Stimulated activated CD4-positive, alpha-beta T cell treated with anti-CD3 and anti-CD28 coated beads, Interleukin-15, amount 100 ng/mL, for 24 hours (primary cell): Measurements from ENCODE around the gene TMEM121B.
"Not testable (repeated sequence)": the region's sequence is repeated elsewhere in the genome, so short reads cannot be mapped to it uniquely, and the experiment has no call there.

Experiments used
- DNase-seq: peaks from one replicate; pipeline ENCODE4 v3.0.0-alpha.2; 2020

The TMEM121B gene

DNA sequence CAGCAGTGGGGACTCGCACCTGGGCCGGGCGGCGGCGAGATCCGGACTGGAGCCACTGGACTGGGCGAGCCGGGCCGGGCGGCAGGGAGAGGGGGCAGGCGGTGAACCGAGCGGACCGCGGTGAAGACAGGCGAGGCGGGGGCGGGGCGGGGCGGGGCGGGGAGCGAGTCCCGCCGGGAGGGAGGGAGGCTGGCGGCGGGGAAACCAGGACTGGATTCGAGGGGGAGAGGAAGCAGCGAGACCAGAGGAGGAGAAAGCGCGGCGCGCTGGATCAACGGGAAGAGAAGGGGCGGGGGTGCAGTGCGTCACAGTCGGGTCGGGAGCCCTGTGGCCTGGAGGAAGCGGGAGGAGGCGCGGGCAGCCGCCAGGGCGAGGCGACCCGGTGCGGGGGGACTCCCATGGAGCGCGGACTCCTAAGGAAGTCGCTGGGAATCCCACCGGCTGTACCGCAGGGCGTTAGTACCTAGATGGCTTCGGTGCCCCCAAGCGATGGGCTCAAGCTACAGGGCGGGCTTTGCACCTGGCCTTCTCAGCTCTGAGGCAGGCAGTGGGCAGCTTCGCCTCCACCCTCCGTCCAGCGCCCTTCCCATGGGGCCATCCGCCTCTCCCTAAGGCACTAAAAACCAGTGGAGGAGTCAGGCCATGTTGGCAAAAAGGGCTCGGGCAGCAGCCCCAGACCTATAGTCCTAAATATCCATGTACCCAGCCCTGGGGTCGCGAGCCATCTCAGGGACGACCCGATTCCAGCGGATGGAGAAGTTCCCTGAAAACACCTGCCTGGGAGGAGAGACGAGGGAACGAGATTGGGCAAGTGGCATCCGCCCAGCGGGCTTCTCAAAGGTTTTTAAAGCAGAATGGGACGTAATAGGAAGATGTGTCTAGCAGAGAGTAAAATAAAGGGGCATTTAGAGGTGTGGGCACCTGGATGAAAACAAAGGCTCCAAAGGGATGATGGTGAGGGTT lies at the start of gene TMEM121B:
TMEM121B (minus strand) TSS at position 128 of the 963 bp plus-strand sequence. CDS start 233 bp downstream, outside the sequence.
- DNase-seq = peak; percentile 58

- DNase-seq = no peak
Measured at GRCh38 chr22:17167486-17167885, 46.3 kb upstream of the TMEM121B start.

DNA sequence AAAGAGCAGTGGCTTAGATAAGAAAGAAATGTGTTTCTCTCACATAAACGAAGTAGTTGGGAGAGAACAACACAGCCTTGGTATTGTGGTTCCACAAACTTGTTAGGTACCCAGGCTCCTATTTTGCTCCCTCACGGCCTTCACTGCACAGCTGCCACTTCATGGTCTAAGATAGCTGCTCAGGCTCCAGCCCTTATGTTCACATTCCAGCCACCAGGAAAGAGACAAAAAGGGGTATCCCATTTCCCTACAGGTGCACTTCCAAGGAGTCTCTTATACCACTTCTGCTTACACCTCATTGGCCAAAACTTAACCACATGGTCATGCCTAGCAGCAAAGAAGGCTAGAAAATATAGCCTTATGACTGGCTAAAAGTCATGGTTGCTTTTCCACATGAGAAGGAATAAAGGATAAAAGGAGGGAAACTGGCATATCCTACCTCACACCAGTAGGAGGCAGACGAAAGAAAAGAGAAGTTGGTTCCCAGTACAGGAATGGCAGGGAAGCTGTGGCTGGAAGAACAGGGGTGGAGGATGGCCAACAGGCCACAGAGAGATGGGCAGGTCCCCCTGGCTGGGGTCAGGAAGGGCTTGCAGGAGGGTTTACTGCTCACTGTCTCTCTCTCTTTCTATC lies 43.3 kb upstream of the TMEM121B start:
- DNase-seq = no peak

GRCh38 chr22:17162731-17163130 lies 41.6 kb upstream of the TMEM121B start:
- DNase-seq = no peak

GRCh38 chr22:17161991-17162390 lies 40.8 kb upstream of the TMEM121B start:
- no peak for DNase-seq

- peak; percentile 85 for DNase-seq
Measured at GRCh38 chr22:17159504-17159951, 38.4 kb upstream of the TMEM121B start.

- peak; percentile 92 for DNase-seq
Measured at GRCh38 chr22:17158568-17159503, 37.7 kb upstream of the TMEM121B start, which contains the start of gene HDHD5. TSS of gene HDHD5 (minus strand) at chr22:17159277. CDS start at chr22:17159251, 26 bp downstream.

DNA sequence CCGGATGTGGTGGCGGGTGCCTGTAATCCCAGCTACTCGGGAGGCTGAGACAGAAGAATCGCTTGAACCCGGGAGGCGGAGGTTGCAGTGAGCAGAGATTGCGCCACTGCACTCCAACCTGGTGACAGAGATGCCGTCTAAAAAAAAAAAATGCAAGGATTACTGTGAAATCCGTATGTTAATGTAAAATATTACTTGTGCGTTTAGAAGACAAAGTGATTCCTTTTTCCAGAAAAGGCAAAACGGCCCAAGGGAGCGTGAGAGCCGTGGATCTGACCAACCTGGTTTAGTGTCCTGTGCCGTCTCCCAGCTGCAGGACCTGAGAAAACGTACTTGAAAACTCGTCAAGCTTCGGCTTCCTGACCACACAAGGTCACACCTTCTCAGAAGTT lies 37.0 kb upstream of the TMEM121B start:
- DNase-seq = no peak

GRCh38 chr22:17157714-17158113 lies 36.6 kb upstream of the TMEM121B start:
- no peak for DNase-seq

DNA sequence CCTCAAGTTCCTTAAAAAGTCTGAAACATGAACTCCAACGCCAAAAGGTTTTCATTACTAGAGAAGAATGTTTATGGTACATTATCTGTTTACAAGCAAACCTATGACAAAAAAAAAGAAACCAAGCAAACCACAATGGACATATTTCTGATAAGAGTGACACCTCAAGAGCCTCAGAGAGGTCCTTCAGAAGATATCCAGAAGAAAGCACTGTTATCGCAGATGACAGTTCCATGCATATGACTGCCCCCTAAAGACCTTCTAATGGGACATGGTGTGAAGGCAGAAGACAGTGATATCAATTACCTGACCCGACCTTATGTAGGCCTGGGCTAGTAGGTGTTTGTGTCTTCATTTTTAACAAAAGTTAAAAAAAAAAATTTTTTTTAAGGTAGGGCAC lies 34.8 kb upstream of the TMEM121B start:
- no peak for DNase-seq

DNA sequence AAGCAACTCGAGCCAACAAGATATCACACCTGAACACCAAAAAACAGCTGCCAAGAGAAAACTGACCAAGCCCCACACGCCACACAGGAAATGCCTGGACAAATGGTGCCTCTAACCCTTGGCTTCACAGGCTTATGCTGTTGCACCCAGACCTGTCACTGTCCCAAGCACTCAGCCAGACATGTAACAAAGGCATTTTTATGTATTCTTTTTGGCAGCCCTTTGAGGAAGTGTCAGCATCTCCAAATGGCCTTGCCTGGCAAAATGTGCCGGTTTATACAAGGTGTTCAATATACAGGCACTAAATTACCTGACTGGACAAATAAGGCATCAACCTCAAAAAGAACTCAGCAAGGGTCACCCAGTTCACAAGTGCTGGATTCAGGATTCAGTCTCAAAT lies 31.8 kb upstream of the TMEM121B start:
- no peak for DNase-seq

DNA sequence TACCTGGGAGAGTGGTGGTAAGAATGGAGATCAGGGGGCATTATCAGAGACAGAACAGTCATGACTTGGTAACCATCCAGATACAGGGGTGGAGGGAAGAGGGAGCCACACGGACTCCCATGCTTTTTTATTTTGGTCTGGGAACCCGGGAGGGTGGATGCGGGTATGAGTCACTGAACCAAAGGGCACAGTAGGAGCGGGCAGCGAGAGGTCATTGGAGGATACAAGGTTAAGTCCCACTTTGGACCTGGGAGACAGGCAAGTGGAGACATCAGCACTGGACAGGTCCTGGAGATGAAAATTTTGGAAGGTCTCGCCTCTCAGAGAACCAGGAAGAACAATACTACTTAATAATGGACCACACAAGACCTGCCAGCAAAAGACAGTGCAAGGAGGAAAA lies 31.2 kb upstream of the TMEM121B start:
- DNase-seq = no peak

DNA sequence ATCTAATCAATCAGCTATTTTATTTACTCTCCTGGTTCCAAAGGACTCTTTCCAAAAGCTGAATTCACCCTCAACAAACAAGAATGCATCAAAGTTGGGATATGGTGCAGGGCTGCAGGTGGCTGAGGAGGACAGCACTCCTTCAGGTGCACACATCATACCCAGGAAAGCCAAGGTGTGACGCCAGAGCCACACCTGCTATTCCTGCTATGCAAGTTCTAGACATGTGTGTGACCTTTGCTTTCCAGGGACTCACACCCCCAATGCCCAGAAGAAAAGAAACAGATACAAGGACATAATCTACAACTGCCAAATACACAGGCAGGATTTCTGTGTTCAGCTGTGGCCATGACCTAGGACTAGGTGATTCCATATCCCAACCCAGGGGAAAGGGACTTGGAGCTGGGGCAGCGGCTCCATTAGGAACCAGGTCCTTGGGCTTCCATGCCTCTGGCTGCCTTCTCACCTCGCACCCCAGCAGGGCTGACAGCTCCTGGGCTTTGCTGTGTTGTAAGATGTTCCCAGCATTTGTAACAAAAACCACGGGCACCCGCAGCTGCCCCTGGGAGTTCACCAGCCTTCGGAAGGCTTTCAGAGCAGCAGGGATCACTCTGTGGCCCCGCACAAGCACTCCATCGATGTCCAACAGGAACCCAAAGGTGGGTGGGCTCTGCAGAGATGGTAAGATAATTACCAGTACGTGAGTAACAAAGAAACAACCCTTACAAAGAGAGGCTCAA lies 28.1 kb upstream of the TMEM121B start:
- DNase-seq = no peak

DNA sequence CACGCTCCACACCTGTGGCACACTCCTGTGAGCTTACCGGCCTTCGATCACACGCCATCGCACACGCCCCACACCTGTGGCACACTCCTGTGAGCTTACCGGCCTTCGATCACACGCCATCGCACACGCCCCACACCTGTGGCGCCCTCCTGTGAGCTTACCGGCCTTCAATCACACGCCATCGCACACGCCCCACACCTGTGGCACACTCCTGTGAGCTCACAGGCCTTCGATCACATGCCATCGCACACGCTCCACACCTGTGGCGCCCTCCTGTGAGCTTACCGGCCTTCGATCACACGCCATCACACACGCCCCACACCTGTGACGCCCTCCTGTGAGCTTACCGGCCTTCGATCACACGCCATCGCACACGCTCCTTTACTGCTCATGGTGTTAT lies 26.3 kb upstream of the TMEM121B start:
- DNase-seq = not testable (repeated sequence)

GRCh38 chr22:17145021-17145680 lies 24.0 kb upstream of the TMEM121B start:
- DNase-seq = no peak

DNA sequence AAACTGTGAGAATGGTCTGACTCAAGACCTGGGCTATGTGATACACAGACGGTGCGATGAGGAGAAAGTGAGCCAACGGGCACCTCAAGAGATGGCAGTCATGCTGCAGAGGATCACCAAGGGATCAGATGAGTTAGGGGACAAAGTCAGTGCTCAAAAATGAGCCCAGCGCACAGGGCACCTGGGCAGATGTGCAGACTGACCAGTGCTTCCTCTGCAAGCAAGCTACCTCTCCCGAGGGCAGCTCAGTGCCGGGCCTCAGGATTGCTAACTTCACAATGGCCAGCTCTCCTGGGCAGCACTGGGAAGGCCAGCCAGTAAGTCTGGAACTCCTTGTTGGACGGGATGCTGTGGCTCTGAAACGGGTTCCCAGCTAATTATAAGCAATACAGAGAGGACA lies 22.7 kb upstream of the TMEM121B start:
- no peak for DNase-seq

GRCh38 chr22:17143101-17143500 lies 21.9 kb upstream of the TMEM121B start:
- DNase-seq = no peak

- no peak for DNase-seq
Measured at GRCh38 chr22:17140826-17141766, 19.9 kb upstream of the TMEM121B start.

DNA sequence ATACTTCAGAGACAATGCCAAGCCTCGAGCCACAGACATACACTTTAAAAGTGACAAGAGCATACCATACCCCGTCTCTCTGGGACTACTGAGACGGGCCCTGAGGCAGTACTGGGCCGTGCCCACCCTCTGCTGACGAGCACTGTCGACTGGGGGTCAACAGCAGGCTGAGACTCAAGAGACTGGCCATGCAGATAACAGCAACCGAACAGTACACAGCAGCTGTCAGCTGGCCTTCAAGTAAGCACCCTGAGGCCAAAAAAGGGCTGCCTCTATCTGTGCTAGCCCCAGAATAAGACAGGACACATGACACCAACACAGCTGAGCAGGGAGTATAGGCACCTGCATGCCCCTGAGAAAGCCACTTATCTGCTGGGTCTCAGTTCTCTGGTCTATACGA lies 18.9 kb upstream of the TMEM121B start:
- DNase-seq = no peak

- no peak for DNase-seq
Measured at GRCh38 chr22:17138513-17138912, 17.4 kb upstream of the TMEM121B start.
